HG02588 (cell line): Measurements from ENCODE around the gene MYO10.
"Not testable (repeated sequence)": the region's sequence is repeated elsewhere in the genome, so short reads cannot be mapped to it uniquely, and the experiment has no call there.

Experiments
- ATAC-seq: cut with Tn5 transposase; IDR thresholded peaks from one replicate; pipeline ENCODE4 v1.9.1; 2021; ENCODE audit warnings: mild to moderate bottlenecking, moderate library complexity; ENCODE audit not compliant: unreplicated experiment

The MYO10 gene

DNA sequence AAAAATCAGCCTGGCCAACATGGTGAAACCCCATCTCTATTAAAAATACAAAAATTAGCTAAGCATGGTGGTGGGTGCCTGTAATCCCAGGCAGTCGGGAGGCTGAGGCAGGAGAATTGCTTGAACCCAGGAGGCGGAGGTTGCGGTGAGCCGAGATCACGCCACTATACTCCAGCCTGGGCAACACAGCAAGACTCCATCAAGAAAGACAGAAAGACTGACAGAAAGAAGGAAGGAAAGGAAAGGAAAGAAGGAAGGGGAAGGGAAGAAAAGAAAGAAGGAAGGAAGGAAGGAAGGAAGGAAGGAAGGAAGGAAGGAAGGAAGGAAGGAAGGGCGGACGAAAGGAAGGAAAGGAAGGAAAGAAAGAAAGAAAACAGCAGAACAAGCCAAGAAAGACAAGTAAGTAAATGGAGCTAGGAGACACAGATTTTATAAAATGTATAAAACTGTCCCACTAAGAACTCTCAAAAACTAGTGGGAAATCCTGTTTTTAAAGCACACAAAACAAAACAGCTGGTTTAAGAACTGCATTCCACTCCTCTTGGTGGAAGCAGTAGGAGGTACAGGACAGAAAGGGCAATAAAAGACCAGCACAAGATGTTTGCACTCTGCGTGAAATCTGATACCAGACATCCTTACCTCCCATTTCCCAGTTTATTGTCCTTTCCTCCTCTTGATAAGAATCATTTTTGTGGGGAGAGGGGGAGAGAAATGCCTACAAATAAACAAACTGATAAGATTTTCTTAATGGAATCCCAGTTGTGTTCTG is 46.7 kb downstream of the MYO10 start:
- no peak for ATAC-seq

- no peak for ATAC-seq
These were observed 47.4 kb downstream of the MYO10 start for GRCh38 chr5:16888694-16889124.

- ATAC-seq, result no peak
These were observed 49.2 kb downstream of the MYO10 start for GRCh38 chr5:16886793-16887345.

GRCh38 chr5:16886366-16886736 is 49.7 kb downstream of the MYO10 start:
- no peak for ATAC-seq

GRCh38 chr5:16885635-16886365 is 50.3 kb downstream of the MYO10 start:
- no peak for ATAC-seq

- ATAC-seq, result no peak
These were observed 51.5 kb downstream of the MYO10 start for GRCh38 chr5:16884595-16884994.

- ATAC-seq, result no peak
These were observed 52.3 kb downstream of the MYO10 start for GRCh38 chr5:16883806-16884205.

DNA sequence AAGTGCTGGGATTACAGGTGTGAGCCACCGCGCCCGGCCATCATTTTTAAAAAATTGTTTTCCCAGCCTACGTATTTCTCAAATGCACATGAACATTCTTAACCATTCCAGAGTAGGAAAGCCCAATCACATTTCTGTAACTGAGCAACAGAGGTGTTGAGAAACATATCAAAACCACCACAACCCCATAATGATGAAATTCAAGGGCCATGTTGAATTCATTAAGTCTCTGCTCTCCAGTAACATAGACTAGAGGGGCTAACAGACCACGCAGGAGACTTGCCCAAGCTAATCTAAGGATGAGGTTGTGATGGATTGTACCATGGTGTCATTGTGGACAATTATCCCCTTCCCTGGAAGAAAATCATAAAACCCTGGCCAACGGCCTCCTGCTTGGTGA is 52.9 kb downstream of the MYO10 start:
- no peak for ATAC-seq

- no peak for ATAC-seq
These were observed 54.8 kb downstream of the MYO10 start for GRCh38 chr5:16881251-16881650.

DNA sequence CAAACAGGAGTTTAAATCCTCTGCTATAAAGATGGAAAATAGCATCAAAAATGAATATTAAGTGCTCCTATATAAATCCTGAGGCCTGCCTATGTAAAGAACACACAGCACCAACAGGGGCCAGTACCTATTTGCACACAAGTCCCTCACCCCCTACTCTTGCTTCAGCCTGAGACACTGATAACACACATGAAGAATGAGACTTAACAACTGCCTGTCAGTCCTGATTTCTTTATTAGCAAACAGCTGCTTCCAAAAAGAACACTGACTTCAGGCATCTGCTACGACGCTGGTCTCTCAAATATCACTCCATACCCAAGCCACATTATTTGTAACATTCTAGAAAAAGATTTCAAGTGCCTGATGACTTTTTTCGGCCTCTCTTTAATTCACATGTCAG is 55.5 kb downstream of the MYO10 start:
- no peak for ATAC-seq

DNA sequence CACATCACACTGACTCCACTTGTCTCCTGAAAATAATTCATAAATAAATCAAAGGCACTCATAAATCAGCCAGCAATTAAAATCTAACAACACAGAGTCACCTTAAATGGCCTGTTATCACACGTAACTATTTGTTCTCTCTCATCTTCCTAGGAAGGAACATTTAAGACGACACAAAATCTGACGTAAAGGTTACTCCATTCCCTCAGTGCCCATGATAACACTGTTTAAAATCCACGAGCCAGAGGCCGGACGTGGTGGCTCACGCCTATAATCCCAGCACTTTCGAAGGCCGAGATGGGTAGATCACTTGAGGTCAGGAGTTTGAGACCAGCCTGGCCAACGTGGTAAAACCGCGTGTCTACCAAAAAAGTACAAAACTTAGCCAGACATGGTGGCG is 56.4 kb downstream of the MYO10 start:
- ATAC-seq, result no peak

DNA sequence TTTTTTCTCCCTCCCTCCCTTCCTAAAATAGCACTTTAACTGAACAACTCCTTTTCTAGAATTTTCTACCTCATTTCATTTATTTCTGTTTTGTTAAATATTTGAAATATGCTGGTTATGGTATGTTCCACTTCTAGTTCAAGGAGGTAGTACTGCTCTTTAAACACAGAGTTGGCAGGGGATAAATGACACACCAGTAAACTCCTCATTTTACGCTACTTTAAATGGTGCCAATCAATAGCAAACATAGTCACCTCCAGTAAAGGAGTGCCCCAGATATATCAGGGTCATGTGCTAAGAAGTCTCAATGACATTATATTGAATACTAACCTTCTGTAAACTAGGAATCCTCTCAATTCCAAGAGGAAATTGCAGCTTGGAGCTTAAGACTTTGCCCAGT is 56.9 kb downstream of the MYO10 start:
- ATAC-seq, result no peak

DNA sequence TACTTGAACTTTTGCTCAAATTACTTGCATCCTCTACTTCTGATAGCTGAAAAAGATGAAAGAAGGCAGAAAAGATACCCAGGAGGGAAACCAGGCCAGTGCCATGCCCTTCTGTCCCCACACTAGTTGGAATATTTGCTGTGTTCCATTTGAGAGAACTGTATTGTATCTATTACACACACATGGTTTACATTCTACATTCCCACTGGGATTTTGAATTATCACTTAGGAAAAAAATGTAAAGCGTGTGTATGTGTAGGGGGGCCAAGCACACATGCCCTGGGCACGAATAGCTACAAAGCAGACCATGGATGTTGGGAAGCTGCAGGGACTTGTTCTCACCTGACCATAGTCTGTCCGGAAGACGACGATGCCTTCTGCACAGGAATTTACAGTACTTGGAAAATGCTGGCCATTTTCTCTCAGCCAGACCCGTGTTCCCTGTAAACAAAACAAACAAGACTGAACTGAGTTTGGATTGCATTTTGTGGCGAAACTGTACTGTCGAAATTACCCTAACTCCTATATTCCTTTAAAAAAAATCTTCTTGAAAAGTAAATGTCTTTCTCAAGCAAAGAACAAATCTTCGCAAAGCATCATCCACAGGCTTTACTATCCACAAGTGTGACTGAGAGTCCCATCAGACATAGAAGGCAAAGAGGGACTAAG is 58.7 kb downstream of the MYO10 start:
- ATAC-seq, result no peak

DNA sequence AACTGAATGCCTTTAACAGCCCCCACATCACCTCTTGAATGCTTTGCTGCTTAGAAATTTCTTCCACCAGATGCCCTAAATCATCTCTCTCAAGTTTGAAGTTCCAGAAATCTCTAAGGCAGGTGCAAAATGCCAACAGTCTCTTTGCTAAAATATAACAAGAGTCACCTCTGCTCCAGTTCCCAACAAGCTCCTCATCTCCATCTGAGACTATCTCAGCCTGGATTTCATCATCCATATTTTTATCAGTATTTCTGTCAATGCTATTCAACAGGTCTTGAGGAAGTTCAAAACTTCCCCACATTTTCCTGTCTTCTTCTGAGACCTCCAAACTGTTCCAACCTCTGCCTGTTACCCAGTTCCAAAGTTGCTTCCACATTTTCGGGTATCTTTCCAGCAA is 61.7 kb downstream of the MYO10 start:
- ATAC-seq, result not testable (repeated sequence)

DNA sequence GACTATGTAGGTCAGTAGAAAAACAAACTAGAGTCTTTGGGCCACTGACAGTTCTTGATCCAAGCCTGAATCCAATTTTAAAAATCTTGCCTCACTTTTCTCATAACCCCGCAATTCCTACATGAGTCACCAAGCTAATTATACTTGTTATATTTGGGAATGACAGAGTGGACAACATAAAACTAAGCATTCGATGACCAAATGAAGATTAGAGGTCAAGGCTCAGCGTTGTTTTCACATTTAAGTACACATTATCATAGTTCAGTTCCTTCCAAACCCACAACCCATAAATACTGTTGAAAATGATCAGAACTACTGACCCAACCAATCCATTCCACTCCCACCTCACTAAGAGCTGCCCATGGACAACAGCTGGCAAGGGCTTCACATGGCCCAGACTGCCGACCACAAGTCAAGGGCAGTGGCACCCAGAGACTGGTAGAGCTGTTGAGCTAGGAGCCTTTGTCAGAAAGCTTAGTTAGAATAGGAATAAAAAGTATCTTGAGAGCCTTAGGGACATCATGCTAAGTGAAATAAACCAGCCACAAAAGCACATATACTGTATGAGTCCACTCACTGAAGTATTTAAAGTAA is 64.2 kb downstream of the MYO10 start:
- no peak for ATAC-seq

DNA sequence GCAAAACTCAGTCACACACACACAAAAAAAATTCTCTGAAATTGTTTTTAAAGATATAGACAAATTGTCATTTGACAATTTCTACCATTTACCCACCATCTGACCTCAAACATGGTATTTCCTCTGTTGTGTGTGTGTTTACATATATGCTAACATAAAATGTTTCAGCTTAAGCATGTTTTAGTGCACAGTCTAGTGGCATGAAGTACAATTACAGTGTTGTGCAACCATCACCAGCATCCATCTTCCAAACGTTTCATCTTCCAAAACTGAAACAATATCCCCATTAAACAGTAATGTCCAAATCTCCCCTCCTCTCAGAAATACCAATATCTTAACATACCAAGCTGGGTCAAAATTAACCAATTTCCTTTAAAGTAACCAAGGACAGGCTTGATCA is 65.2 kb downstream of the MYO10 start:
- no peak for ATAC-seq

DNA sequence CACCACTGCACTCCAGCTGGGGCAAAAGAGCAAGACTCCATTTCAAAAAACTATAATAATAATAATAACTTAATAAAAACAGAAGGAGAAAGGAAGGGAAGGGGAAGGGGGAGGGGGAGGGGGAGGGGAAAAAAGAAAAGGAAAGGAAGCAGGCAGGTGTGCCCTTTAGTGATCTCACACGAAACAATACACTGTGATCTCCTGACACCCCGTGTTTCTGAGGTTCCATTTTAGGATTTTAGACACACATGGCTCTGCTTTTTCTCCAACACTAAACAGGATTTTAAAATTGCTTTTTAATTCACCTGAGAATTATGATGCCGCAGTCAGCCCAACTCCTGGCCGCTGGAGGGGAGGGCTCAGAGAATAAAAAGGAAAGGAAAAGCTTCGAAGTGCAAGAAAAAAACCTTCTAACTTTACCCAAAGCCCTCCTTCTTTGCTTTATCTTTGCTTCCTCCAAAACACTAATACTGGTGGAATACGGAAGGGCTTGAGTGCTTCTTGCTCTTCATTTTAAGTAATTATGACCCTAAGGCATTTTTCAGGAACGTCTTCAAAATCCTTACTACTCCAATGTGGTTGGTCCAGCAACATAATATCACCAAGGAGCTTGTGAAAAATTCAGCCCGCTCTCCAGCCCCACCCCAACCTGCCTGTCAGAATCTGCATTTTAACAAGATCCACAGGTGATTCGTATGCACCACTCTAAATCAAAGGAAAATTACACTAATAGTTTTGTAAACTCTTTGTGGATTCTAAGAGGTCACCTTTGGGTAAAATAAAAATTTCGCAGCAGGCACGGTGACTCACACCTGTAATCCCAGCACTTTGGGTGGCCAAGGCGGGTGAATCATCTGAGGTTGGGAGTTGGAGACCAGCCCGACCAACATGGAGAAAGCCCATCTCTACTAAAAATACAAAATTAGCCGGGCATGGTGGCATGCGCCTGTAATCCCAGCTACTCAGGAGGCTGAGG is 66.0 kb downstream of the MYO10 start:
- ATAC-seq, result no peak

DNA sequence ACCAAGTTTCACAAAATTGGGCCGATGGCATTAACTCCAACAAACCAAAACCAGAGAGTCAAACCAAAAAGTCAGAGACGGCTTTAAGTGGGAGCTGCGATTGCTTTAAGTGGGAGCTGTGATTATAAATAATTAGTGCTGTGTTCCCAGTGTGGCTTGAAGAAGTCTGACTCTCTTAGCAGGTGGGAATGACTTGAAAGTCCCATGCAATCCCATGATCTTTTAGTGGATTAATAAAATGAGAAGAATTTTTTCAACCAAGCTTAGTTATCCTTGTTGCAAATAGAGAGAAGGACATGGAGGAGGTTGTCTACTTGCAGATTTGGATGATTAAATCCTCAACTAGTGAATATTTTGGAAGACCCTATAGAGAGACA is 68.5 kb downstream of the MYO10 start:
- no peak for ATAC-seq

DNA sequence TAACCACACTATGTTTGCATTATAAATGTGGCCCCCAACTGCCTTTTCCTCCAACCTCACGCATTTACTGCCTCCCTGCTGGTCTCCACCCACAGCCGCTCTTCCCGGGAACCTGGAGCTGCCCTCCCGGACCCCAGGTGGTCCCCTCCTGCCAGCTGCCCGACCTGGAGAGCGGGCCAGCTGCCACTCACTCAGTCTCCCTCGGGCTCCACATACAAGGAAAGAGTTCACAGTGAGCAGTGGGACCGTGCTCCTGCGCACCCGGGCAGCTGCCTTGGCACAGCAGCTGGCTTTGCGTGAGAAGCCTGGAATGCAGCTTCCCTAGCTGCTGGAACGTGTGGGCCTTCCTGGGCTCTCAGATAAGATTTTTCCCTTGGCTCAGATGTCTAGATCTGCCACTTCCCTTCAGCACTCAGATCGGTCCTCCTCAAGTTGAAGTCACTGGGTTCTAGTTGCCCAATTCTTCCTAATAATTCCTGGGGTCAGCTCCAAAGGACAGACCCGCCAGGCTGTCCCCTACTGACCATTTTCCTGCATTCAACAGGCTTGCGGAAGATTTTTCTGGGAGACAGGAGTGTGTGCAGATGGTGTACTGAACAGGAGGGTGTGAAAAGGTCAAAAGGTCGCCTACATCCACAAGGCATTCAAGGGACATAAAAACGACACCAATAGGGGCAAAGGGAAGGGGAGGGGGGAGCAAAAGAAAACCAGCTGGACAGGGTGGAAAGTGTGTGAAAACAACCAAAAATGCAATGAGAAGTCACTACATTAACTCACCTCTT is 69.1 kb downstream of the MYO10 start:
- ATAC-seq, result no peak
